ENCODE results near the gene SLC8A1.

GRCh38 chr2:40384714-40385113 lies 67.2 kb downstream of the SLC8A1 start:
- TF ChIP-seq CTCF (IDR thresholded peaks at IDR 0.05; ENCODE audit: borderline replicate concordance, extremely low read depth, low read length, poor library complexity, severe bottlenecking) (no peak), EZH2 (IDR thresholded peaks at IDR 0.05; ENCODE audit: borderline replicate concordance, low read depth, low read length, severe bottlenecking) (no peak)
